H1 (cell line): ENCODE results near the gene SMURF2. TPM values are rescaled to one million over a fixed set of nuclear protein-coding genes. Genes with fewer than 3 reads are reported as not detected.

Experiments
- ATF3 ChIP-seq: IDR thresholded peaks from 2 replicates; pipeline ENCODE4 v1.6.1; 2011; ENCODE audit warnings: low read depth, mild to moderate bottlenecking, low read length; ENCODE audit not compliant: insufficient read depth
- E2F6 ChIP-seq: IDR thresholded peaks from 2 replicates; pipeline ENCODE4 v1.6.1; 2012; ENCODE audit warnings: inconsistent platforms
- NANOG ChIP-seq: IDR thresholded peaks from 2 replicates; pipeline ENCODE4 v1.6.1; 2011; ENCODE audit warnings: low read length, low read depth, mild to moderate bottlenecking, inconsistent platforms; ENCODE audit not compliant: insufficient read depth, poor library complexity, severe bottlenecking
- TBP ChIP-seq: IDR thresholded peaks from 2 replicates; pipeline ENCODE4 v1.6.1; 2011; ENCODE audit warnings: low read depth, low read length, improper control_type of control experiment
- polyA plus RNA-seq, 7 experiments: library from polyadenylated mRNA; depleted of rRNA in 3 of 7; stranded (reverse) in 5 of 7; unstranded in 2 of 7; fragments of >200 nt in 5 of 7; fragments of 200-250 nt in 2 of 7; gene quantifications; 1 replicate in 5 of 7; 2 replicates in 1 of 7; 4 replicates in 1 of 7; pipeline versions ENCODE4 v1.2.1 to v1.2.3, GENCODE V29; 2011 to 2013; ENCODE audit warnings: missing spikeins in 2 of 7, mixed read lengths in 2 of 7
- total RNA-seq: library from RNA; stranded (reverse); fragmentation: NEBNext Ultra II Directional; extraction: Animal tissue kit (Norgen Biotek cat#: 25700); gene quantifications from 2 replicates; pipeline ENCODE4 v1.2.1, GENCODE V29; 2021

The SMURF2 gene
- total and polyA plus RNA-seq, 2 of the 8 experiments (the other 6 are each of a cell fraction or from before 2014, with no cell fraction given): 7.2 to 29.2 TPM

- no peak for TF ChIP-seq NANOG
- TF ChIP-seq ATF3: no peak
- no peak for TF ChIP-seq TBP
- TF ChIP-seq E2F6: no peak
- TF ChIP-seq, all 59 proteins: peak for 0
These were observed 30.1 kb upstream of the SMURF2 start (continued) for GRCh38 chr17:64692187-64692586.
